HG02678 (cell line): ENCODE results near the gene RLN3.

Experiments used
- ATAC-seq: cut with Tn5 transposase; IDR thresholded peaks from one replicate; pipeline ENCODE4 v1.9.1; 2021; ENCODE audit warnings: mild to moderate bottlenecking, moderate library complexity; ENCODE audit not compliant: unreplicated experiment

RLN3 gene

DNA sequence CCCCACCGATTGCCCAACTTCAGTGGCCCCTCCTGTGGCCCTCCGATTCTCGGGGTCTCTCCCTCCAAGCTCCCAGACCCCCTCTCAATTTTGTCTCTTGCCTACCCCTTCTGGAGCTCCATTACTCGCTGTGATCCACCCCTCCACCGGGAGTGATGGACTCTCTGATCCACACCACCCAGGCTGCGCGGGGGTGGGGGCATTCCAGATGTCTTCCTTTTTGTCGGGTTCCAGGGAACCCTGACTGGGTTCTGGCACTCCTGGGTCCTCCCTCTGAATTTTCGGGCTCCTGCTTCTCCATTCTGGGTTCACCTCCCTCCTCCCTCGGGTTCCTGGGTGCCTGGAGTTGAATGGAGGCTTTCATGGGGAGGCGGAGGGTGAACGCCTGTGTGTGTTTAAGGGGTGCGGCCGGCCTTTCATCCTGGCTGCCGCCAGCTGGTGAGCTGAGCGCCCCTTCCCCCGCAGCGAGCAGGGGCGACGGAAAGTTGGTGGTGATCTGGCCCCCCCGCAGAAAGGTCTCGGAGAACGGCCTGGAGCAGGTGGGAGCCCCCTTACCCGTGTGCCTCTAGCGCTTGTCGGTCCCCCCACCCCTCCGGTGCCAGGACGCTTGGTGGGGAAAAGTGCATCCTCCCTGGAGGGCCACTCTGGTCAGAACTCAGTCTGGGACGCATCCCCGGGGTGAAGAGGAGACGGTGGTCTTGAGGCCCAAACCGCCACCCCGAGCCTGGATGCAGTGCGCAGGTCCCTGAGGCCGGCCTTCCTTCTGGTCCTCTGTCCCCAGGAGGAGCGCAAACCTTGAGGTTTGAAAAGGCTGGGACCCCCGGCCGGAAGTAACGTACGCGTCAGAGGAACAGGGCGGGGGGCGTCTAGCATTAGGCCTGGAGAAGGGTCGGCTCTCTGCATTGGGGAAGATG is 46.2 kb downstream of the RLN3 start:
- ATAC-seq, result no peak

- ATAC-seq, result no peak
Observed at GRCh38 chr19:14078411-14078810, 50.5 kb downstream of the RLN3 start.
